ENCODE measurements around the gene WNT7A.
A peak's percentile ranks its signal among the peaks of the same experiment; 100 is the strongest.
"Not testable (repeated sequence)": the region's sequence is repeated elsewhere in the genome, so short reads cannot be mapped to it uniquely, and the experiment has no call there.

The WNT7A gene

GRCh38 chr3:13879946-13880810, at the start of gene WNT7A:
Gene WNT7A (minus strand): TSS chr3:13880071. CDS start chr3:13879816, 255 bp downstream.
- peak; percentile 6 for DNase-seq

GRCh38 chr3:13928741-13929140, 48.9 kb upstream of the WNT7A start:
- not testable (repeated sequence) for DNase-seq

- no peak for DNase-seq
Measured at GRCh38 chr3:13927295-13927694, 47.4 kb upstream of the WNT7A start.

GRCh38 chr3:13916375-13916774, 36.5 kb upstream of the WNT7A start:
- no peak for DNase-seq

GRCh38 chr3:13902648-13903238, 22.9 kb upstream of the WNT7A start:
- no peak for DNase-seq

GRCh38 chr3:13901935-13902584, 22.2 kb upstream of the WNT7A start:
- no peak for DNase-seq

GRCh38 chr3:13898346-13898745, 18.5 kb upstream of the WNT7A start:
- no peak for DNase-seq

- DNase-seq, result peak; percentile 33
Measured at GRCh38 chr3:13896473-13897154, 16.7 kb upstream of the WNT7A start.

- peak; percentile 32 for DNase-seq
Measured at GRCh38 chr3:13895155-13896105, 15.6 kb upstream of the WNT7A start.

- no peak for DNase-seq
Measured at GRCh38 chr3:13894807-13895154, 14.9 kb upstream of the WNT7A start.

- DNase-seq, result no peak
Measured at GRCh38 chr3:13894096-13894806, 14.4 kb upstream of the WNT7A start.

- no peak for DNase-seq
Measured at GRCh38 chr3:13892304-13892703, 12.4 kb upstream of the WNT7A start.

GRCh38 chr3:13891492-13892073, 11.7 kb upstream of the WNT7A start:
- DNase-seq, result no peak

- no peak for DNase-seq
Measured at GRCh38 chr3:13891017-13891392, 11.1 kb upstream of the WNT7A start.

GRCh38 chr3:13890377-13891016, 10.6 kb upstream of the WNT7A start:
- DNase-seq, result no peak

GRCh38 chr3:13888576-13888975, 8.7 kb upstream of the WNT7A start:
- no peak for DNase-seq

- no peak for DNase-seq
Measured at GRCh38 chr3:13887495-13888300, 7.8 kb upstream of the WNT7A start.

GRCh38 chr3:13886593-13887129, 6.8 kb upstream of the WNT7A start:
- DNase-seq, result no peak

- DNase-seq, result no peak
Measured at GRCh38 chr3:13885704-13886010, 5.8 kb upstream of the WNT7A start.

All from NCI-H1694 treated with DMSO at 0.1 percent for 48 hours (cell line).